SK-N-SH (cell line): ENCODE measurements around the gene EIPR1. TPM values are rescaled to one million over a fixed set of nuclear protein-coding genes. Genes with fewer than 3 reads are reported as not detected.

ENCODE experiments used
- CTCF ChIA-PET: fragments of 300-600, 350-600 bp; formaldehyde crosslinking; extraction: SDS; loops from one replicate; lab custom pipeline; 2021; lab: Yijun Ruan, JAX
- POLR2A ChIA-PET: fragments of 350-600 bp; sonication (Branson Sonifier 250); formaldehyde crosslinking; extraction: SDS; loops from one replicate; lab custom pipeline; 2020; ENCODE audit warnings: antibody characterized with exemption, inconsistent platforms; lab: Yijun Ruan, JAX
- DNase-seq: peaks from one replicate; pipeline ENCODE4 v3.0.0; 2012
- H2AFZ ChIP-seq: fragments of 200-600 bp; sonication (generic); 2 replicates; pipeline ENCODE4 v1.8.1; 2016; ENCODE audit warnings: antibody characterized with exemption, mild to moderate bottlenecking, low read depth
- H3F3A ChIP-seq: fragments of 200-600 bp; sonication (generic); replicated peaks from 2 replicates; pipeline ENCODE3; 2016; ENCODE audit warnings: antibody characterized with exemption, mild to moderate bottlenecking; ENCODE audit not compliant: insufficient read depth
- H3K27ac ChIP-seq, 2 experiments: fragments of 200-500 bp in 1 of 2; fragments of 200-600 bp in 1 of 2; sonication (Bioruptor generic) in 1 of 2; sonication (generic), shearing (Covaris generic) in 1 of 2; 2 replicates each; pipeline versions ENCODE4 v1.5.1 to v1.6.1; 2014 to 2016; ENCODE audit warnings: low read depth in 2 of 2, inconsistent platforms in 1 of 2, low read length in 1 of 2, mild to moderate bottlenecking in 1 of 2, mixed read lengths in 1 of 2
- H3K27me3 ChIP-seq: fragments of 200-600 bp; sonication (generic), shearing (Covaris generic); 2 replicates; pipeline ENCODE4 v1.6.1; 2016; ENCODE audit warnings: mixed run types; ENCODE audit not compliant: insufficient read depth
- H3K36me3 ChIP-seq, 2 experiments: fragments of 200-500 bp in 1 of 2; fragments of 200-600 bp in 1 of 2; sonication (Bioruptor generic) in 1 of 2; sonication (generic) in 1 of 2; replicated peaks in 1 of 2; 2 replicates each; pipeline versions ENCODE3 to v1.5.1; 2014 to 2016; ENCODE audit warnings: low read length in 1 of 2, mild to moderate bottlenecking in 1 of 2; ENCODE audit not compliant: insufficient read depth in 2 of 2, control insufficient read depth in 1 of 2
- H3K4me1 ChIP-seq, 2 experiments: fragments of 200-500 bp in 1 of 2; fragments of 200-600 bp in 1 of 2; sonication (Bioruptor generic) in 1 of 2; sonication (generic), shearing (Covaris generic) in 1 of 2; 2 replicates each; pipeline versions ENCODE4 v1.5.1 to v1.6.1; 2014 to 2016; ENCODE audit warnings: low read depth in 1 of 2, low read length in 1 of 2, mixed run types in 1 of 2; ENCODE audit not compliant: insufficient read depth in 2 of 2, control insufficient read depth in 1 of 2
- H3K4me2 ChIP-seq: fragments of 200-600 bp; sonication (generic), shearing (Covaris generic); 2 replicates; pipeline ENCODE4 v1.6.1; 2017; ENCODE audit warnings: mixed run types
- H3K4me3 ChIP-seq, 2 experiments: fragments of 200-500 bp in 1 of 2; fragments of 200-600 bp in 1 of 2; sonication (Bioruptor generic) in 1 of 2; sonication (generic), shearing (Covaris generic) in 1 of 2; 2 replicates each; pipeline versions ENCODE4 v1.5.1 to v1.8.1; 2014 to 2016; ENCODE audit warnings: low read depth in 2 of 2, inconsistent platforms in 1 of 2, low read length in 1 of 2, mild to moderate bottlenecking in 1 of 2, mixed read lengths in 1 of 2, moderate library complexity in 1 of 2
- H3K79me2 ChIP-seq: fragments of 200-600 bp; sonication (generic); 2 replicates; pipeline ENCODE4 v1.8.1; 2017; ENCODE audit warnings: mild to moderate bottlenecking; ENCODE audit not compliant: insufficient read depth
- H3K9ac ChIP-seq: fragments of 200-600 bp; sonication (generic); 2 replicates; pipeline ENCODE4 v1.6.1; 2017; ENCODE audit warnings: mixed run types
- H3K9me2 ChIP-seq: fragments of 200-600 bp; sonication (generic); 2 replicates; pipeline ENCODE4 v1.6.1; 2017; ENCODE audit warnings: mixed run types
- H3K9me3 ChIP-seq: fragments of 200-600 bp; sonication (generic); 2 replicates; pipeline ENCODE4 v1.6.1; 2017; ENCODE audit warnings: mixed run types, mild to moderate bottlenecking, moderate library complexity
- H4K20me1 ChIP-seq: fragments of 200-600 bp; sonication (generic); 2 replicates; pipeline ENCODE4 v1.6.1; 2017; ENCODE audit warnings: mild to moderate bottlenecking, mixed run types; ENCODE audit not compliant: insufficient read depth
- EZH2phosphoT487 ChIP-seq: fragments of 200-600 bp; sonication (generic); IDR thresholded peaks from 2 replicates; pipeline ENCODE4 v1.6.1; 2017; ENCODE audit warnings: low read depth, mixed run types, mild to moderate bottlenecking, antibody characterized with exemption, moderate library complexity, borderline replicate concordance
- FOXM1 ChIP-seq: IDR thresholded peaks from 2 replicates; pipeline ENCODE4 v1.4.0; 2012; ENCODE audit warnings: low read depth, mild to moderate bottlenecking
- GATA2 ChIP-seq: sonication (generic); formaldehyde crosslinking; IDR thresholded peaks from 2 replicates; pipeline ENCODE4 v1.5.0; 2020; ENCODE audit warnings: mild to moderate bottlenecking, missing genetic modification reagents
- MAX ChIP-seq: IDR thresholded peaks from 2 replicates; pipeline ENCODE4 v1.4.0; 2012; ENCODE audit warnings: low read depth
- MEF2A ChIP-seq: IDR thresholded peaks from 2 replicates; pipeline ENCODE4 v1.4.0; 2012; ENCODE audit warnings: low read depth, borderline replicate concordance
- MXI1 ChIP-seq: IDR thresholded peaks from 2 replicates; pipeline ENCODE4 v1.6.1; 2012; ENCODE audit warnings: mild to moderate bottlenecking, low read depth, low read length, improper control_type of control experiment
- NFIC ChIP-seq: IDR thresholded peaks from 2 replicates; pipeline ENCODE4 v1.4.0; 2012; ENCODE audit warnings: borderline replicate concordance
- PBX3 ChIP-seq: IDR thresholded peaks from 2 replicates; pipeline ENCODE4; 2012
- POLR2AphosphoS5 ChIP-seq: IDR thresholded peaks from 2 replicates; pipeline ENCODE4 v1.6.1; 2012; ENCODE audit warnings: low read depth, low read length
- RAD21 ChIP-seq: IDR thresholded peaks from 2 replicates; pipeline ENCODE4 v1.6.1; 2012; ENCODE audit warnings: mild to moderate bottlenecking, low read length
- RXRA ChIP-seq: IDR thresholded peaks from 2 replicates; pipeline ENCODE4 v1.4.0; 2012; ENCODE audit warnings: low read depth, mild to moderate bottlenecking, borderline replicate concordance
- SIN3A ChIP-seq: IDR thresholded peaks from 2 replicates; pipeline ENCODE4 v1.6.1; 2012; ENCODE audit warnings: low read depth, mild to moderate bottlenecking, low read length, moderate library complexity, borderline replicate concordance
- SMC3 ChIP-seq: IDR thresholded peaks from 2 replicates; pipeline ENCODE4 v1.6.1; 2012; ENCODE audit warnings: low read depth, low read length, improper control_type of control experiment
- TAF1 ChIP-seq: IDR thresholded peaks from 2 replicates; pipeline ENCODE4 v1.6.1; 2012; ENCODE audit warnings: low read depth, mild to moderate bottlenecking, low read length, moderate library complexity, borderline replicate concordance
- TCF12 ChIP-seq: IDR thresholded peaks from 2 replicates; pipeline ENCODE4 v1.4.0; 2012
- TEAD4 ChIP-seq: IDR thresholded peaks from 2 replicates; pipeline ENCODE4 v1.4.0; 2012; ENCODE audit warnings: mild to moderate bottlenecking, borderline replicate concordance; ENCODE audit not compliant: insufficient read depth
- USF1 ChIP-seq: IDR thresholded peaks from 2 replicates; pipeline ENCODE4 v1.4.0; 2012; ENCODE audit warnings: low read depth, borderline replicate concordance
- YY1 ChIP-seq: IDR thresholded peaks from 2 replicates; pipeline ENCODE4 v1.4.0; 2012; ENCODE audit warnings: low read depth, mild to moderate bottlenecking
- WGBS: methylation state at CpG from one replicate; pipeline ENCODE4 v1.1.6; 2017; ENCODE audit warnings: low lambda C conversion rate; 5-methylcytosine and 5-hydroxymethylcytosine counted together
- polyA plus RNA-seq, 3 experiments: library from polyadenylated mRNA; depleted of rRNA; stranded (reverse); fragments of >200 nt; gene quantifications; 2 replicates each; pipeline ENCODE4 v1.2.3, GENCODE V29; 2012
- TF ChIP-seq, protein P1 (sequence below): IDR thresholded peaks from 2 replicates; pipeline ENCODE4 v1.4.0; 2012; ENCODE audit warnings: low read depth, borderline replicate concordance
- TF ChIP-seq, protein P2 (sequence below): IDR thresholded peaks from 2 replicates; pipeline ENCODE4 v1.6.1; 2012; ENCODE audit warnings: mild to moderate bottlenecking, low read depth, low read length, moderate library complexity

The EIPR1 gene
- polyA plus RNA-seq, 1 of the 3 experiments (the other 2 are of a cell fraction), result 85.9 TPM

DNA sequence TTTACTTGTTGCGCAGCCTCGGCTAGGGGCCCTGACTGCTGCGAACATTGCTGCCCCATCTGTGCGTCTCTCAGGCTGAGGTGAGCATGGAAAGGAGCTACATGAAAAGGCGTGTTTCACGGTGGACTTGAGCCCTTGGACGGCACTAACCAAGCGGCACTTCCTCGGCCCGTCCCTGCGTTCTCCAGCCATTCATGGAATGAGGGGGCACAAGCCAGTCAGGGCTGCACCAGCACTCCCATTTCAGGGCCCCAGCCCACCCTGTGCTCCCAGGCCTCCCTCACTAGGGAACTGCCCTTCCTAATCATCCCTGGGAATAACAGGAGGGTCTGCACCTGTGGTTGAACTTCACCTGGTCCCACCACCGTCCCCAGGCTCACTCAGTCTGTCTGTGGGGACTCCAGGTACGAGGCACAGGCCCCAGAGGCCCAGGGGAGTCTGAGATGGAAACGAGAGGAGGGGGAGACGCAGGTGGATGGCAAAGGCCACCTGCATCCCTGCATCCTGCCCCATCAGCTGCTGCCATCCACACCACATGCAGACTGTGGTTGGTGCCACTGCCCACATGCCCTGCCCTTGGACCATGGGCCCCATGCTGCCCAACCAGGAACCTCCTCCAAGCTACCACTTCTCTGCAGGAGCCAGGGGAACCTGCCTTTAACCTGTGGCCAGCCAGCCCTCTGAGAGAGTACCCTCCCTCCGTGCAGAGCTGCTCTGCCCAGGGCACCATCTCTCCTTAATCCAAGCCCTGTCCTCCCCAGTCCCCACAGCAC lies 99.7 kb downstream of the EIPR1 start:
- Histone ChIP-seq H3K27me3 (no peaks in the 10 kb centered on the region), H2AFZ (no peak overlapping the region), H3K9me2 (no peaks in the 10 kb centered on the region), H3F3A (peaks cover 4% of the 10 kb centered on the region), H3K9me3 (0 out of 2 replicates have a peak, but pooled peaks cover 9% of the 10 kb centered on the region), H3K4me3 (no peak overlapping the region), H3K4me1 (peaks cover 7 to 49% of the 10 kb centered on the region in 2 experiments; a peak in 3 of 4 replicates), H3K79me2 (peaks cover 19% of the 10 kb centered on the region; the same call in 1 of the 2 replicates), H3K9ac (no peak overlapping the region), H3K4me2 (no peak overlapping the region), H3K27ac (peak overlapping the region in 1 of 2 experiments; percentile 47; a peak in 1 of 4 replicates), H3K36me3 (peaks cover 12 to 13% of the 10 kb centered on the region in 2 experiments), H4K20me1 (peaks cover 12% of the 10 kb centered on the region; the same call in 1 of the 2 replicates)
- 92% methylated on average over 14 of the region's 16 CpGs for WGBS
- ChIA-PET CTCF (no interaction called here), POLR2A (no interaction called here)
- no peak for TF ChIP-seq SMC3
- TF ChIP-seq TEAD4, result no peak
- TF ChIP-seq MEF2A, result no peak
- TF ChIP-seq POLR2AphosphoS5, result no peak
- TF ChIP-seq, protein P1, sequence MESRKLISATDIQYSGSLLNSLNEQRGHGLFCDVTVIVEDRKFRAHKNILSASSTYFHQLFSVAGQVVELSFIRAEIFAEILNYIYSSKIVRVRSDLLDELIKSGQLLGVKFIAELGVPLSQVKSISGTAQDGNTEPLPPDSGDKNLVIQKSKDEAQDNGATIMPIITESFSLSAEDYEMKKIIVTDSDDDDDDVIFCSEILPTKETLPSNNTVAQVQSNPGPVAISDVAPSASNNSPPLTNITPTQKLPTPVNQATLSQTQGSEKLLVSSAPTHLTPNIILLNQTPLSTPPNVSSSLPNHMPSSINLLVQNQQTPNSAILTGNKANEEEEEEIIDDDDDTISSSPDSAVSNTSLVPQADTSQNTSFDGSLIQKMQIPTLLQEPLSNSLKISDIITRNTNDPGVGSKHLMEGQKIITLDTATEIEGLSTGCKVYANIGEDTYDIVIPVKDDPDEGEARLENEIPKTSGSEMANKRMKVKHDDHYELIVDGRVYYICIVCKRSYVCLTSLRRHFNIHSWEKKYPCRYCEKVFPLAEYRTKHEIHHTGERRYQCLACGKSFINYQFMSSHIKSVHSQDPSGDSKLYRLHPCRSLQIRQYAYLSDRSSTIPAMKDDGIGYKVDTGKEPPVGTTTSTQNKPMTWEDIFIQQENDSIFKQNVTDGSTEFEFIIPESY, result no peak
- TF ChIP-seq FOXM1, result no peak
- TF ChIP-seq PBX3, result no peak
- no peak for TF ChIP-seq MXI1
- TF ChIP-seq MAX, result no peak
- TF ChIP-seq NFIC, result no peak
- no peak for TF ChIP-seq TCF12
- TF ChIP-seq RXRA, result no peak
- TF ChIP-seq GATA2, result no peak
- TF ChIP-seq USF1, result no peak
- TF ChIP-seq YY1, result no peak
- TF ChIP-seq EZH2phosphoT487, result no peak
- TF ChIP-seq TAF1, result no peak
- no peak for TF ChIP-seq SIN3A
- TF ChIP-seq RAD21, result no peak
- TF ChIP-seq, protein P2, sequence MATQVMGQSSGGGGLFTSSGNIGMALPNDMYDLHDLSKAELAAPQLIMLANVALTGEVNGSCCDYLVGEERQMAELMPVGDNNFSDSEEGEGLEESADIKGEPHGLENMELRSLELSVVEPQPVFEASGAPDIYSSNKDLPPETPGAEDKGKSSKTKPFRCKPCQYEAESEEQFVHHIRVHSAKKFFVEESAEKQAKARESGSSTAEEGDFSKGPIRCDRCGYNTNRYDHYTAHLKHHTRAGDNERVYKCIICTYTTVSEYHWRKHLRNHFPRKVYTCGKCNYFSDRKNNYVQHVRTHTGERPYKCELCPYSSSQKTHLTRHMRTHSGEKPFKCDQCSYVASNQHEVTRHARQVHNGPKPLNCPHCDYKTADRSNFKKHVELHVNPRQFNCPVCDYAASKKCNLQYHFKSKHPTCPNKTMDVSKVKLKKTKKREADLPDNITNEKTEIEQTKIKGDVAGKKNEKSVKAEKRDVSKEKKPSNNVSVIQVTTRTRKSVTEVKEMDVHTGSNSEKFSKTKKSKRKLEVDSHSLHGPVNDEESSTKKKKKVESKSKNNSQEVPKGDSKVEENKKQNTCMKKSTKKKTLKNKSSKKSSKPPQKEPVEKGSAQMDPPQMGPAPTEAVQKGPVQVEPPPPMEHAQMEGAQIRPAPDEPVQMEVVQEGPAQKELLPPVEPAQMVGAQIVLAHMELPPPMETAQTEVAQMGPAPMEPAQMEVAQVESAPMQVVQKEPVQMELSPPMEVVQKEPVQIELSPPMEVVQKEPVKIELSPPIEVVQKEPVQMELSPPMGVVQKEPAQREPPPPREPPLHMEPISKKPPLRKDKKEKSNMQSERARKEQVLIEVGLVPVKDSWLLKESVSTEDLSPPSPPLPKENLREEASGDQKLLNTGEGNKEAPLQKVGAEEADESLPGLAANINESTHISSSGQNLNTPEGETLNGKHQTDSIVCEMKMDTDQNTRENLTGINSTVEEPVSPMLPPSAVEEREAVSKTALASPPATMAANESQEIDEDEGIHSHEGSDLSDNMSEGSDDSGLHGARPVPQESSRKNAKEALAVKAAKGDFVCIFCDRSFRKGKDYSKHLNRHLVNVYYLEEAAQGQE, result no peak
- DNase-seq, result no peak
